GM20431 (cell line): ENCODE results near the gene ZNF768.
"Not testable (repeated sequence)": the region's sequence is repeated elsewhere in the genome, so short reads cannot be mapped to it uniquely, and the experiment has no call there.

Source experiments
- in situ Hi-C: fragments of 300-500 bp; cut with MseI, MboI; formaldehyde crosslinking; loops from one replicate; pipeline ENCODE4 v1.15.0; 2020; ENCODE audit warnings: low sequenced_read_pairs; ENCODE audit not compliant: unreplicated experiment

The ZNF768 gene

GRCh38 chr16:30534368-30535105 is 8.2 kb upstream of the ZNF768 start, which contains the start of gene ZNF747:
ZNF747 (minus strand) TSS chr16:30534858; CDS start chr16:30534679, 179 bp downstream.
- in situ Hi-C loops, result no loop called here

GRCh38 chr16:30533748-30534367 is 7.5 kb upstream of the ZNF768 start:
- in situ Hi-C loops, result no loop called here

- in situ Hi-C loops, result no loop called here
Measured at GRCh38 chr16:30533146-30533522, 6.8 kb upstream of the ZNF768 start.

- in situ Hi-C loops, result no loop called here
Measured at GRCh38 chr16:30532285-30533145, 6.1 kb upstream of the ZNF768 start.

GRCh38 chr16:30530163-30531037 is 4.0 kb upstream of the ZNF768 start:
- in situ Hi-C loops, result no loop called here

GRCh38 chr16:30528799-30529457 is 2.6 kb upstream of the ZNF768 start:
- in situ Hi-C loops, result no loop called here

- in situ Hi-C loops, result no loop called here
Measured at GRCh38 chr16:30527635-30528178, 1.3 kb upstream of the ZNF768 start.

GRCh38 chr16:30526823-30527634 is 663 bp upstream of the ZNF768 start:
- in situ Hi-C loops, result no loop called here

GRCh38 chr16:30525844-30526136 is 576 bp downstream of the ZNF768 start:
- in situ Hi-C loops, result no loop called here

GRCh38 chr16:30524575-30525568 is 1.5 kb downstream of the ZNF768 start:
- in situ Hi-C loops, result no loop called here

GRCh38 chr16:30523768-30524574 is 2.4 kb downstream of the ZNF768 start:
- in situ Hi-C loops, result no loop called here

GRCh38 chr16:30522702-30523463 is 3.5 kb downstream of the ZNF768 start:
- in situ Hi-C loops, result not testable (repeated sequence)

- in situ Hi-C loops, result no loop called here
Measured at GRCh38 chr16:30521873-30522641, 4.3 kb downstream of the ZNF768 start.

GRCh38 chr16:30521476-30521872 is 4.9 kb downstream of the ZNF768 start:
- in situ Hi-C loops, result no loop called here
